Measurements from ENCODE around the gene CBR3. TPM values are rescaled to one million over a fixed set of nuclear protein-coding genes. Genes with fewer than 3 reads are reported as not detected.

Gene CBR3
- total and polyA plus RNA-seq, 2 of the 13 experiments (the other 11 are each of a cell fraction or from before 2014, with no cell fraction given), result not detected

- TF ChIP-seq HNRNPH1 (optimal IDR thresholded peaks at IDR 0.05; ENCODE audit: low read depth, low read length), result no peak
- no peak for TF ChIP-seq TFE3 (CRISPR knock-in tag; IDR thresholded peaks at IDR 0.05)
- no peak for TF ChIP-seq SP2 (CRISPR knock-in tag; IDR thresholded peaks at IDR 0.05)
- TF ChIP-seq CCAR2 (optimal IDR thresholded peaks at IDR 0.05; ENCODE audit: low read depth, low read length), result no peak
- no peak for TF ChIP-seq ZNF562 (CRISPR knock-in tag; IDR thresholded peaks at IDR 0.05; ENCODE audit: borderline replicate concordance)
- TF ChIP-seq ZSCAN25 (CRISPR knock-in tag; IDR thresholded peaks at IDR 0.05), result no peak
- no peak for TF ChIP-seq AGO1 (IDR thresholded peaks at IDR 0.05; ENCODE audit: low read depth, low read length, poor library complexity, severe bottlenecking)
- TF ChIP-seq XRCC5 (optimal IDR thresholded peaks at IDR 0.05; ENCODE audit: low read length), result peak; percentile 58
- peak; percentile 58 for TF ChIP-seq STAG1 (CRISPR knock-in tag; IDR thresholded peaks at IDR 0.05)
- no peak for TF ChIP-seq POLR2AphosphoS2 (IDR thresholded peaks at IDR 0.05; ENCODE audit: low read depth, low read length)
These were observed 9.2 kb upstream of the CBR3 start (continued) for GRCh38 chr21:36125512-36126207.

GRCh38 chr21:36126208-36126565, 8.7 kb upstream of the CBR3 start:
- FAIRE-seq (no peak), DNase-seq (ENCODE audit: low spot score) (no peak), ATAC-seq (no peak)
- no peak overlapping the region for H3K4me2 ChIP-seq (ENCODE audit: low read depth, low read length)
- intact Hi-C loops (cut with micrococcal nuclease; ENCODE audit: unreplicated experiment) (no loop called here), in situ Hi-C loops (cut with HindIII; ENCODE audit: extremely low pct_ligation_motif_present, low pct_unique_long_range_greater_than_20kb) (no loop called here)
- no peaks in the 10 kb centered on the region for H3K36me3 ChIP-seq (replicated peaks in 1 of 2; ENCODE audit: control insufficient read depth in 1 of 2, insufficient read depth in 2 of 2, low read length in 2 of 2)
- CTCF ChIA-PET (ENCODE audit: low intra/inter-chr PET ratio, low total read pairs), result interaction anchor here (1.2 kb wide), 1 partner anchor 15 kb away, joined by 5 read pairs; no protein-coding TSS in a partner anchor
- H3K27ac ChIP-seq (ENCODE audit: extremely low read length, insufficient read depth, low read length), result no peak overlapping the region
- H3K4me3 ChIP-seq (replicated peaks in 1 of 3; ENCODE audit: insufficient read depth in 1 of 3, low read depth in 2 of 3, low read length in 3 of 3), result no peak overlapping the region
- H3K4me1 ChIP-seq (ENCODE audit: insufficient read depth, low read length), result 0 out of 2 replicates have a peak, but pooled peaks cover 5% of the 10 kb centered on the region
- H3K79me2 ChIP-seq (ENCODE audit: insufficient read depth, low read length), result no peaks in the 10 kb centered on the region
- POLR2A ChIA-PET, result no interaction called here
- no peaks in the 10 kb centered on the region for H3K9me3 ChIP-seq (ENCODE audit: low read length)
- no TSS peak for BruUV-seq (replicated peaks)
- peaks cover 1 to 22% of the 10 kb centered on the region in 2 experiments; a peak in 2 of 5 replicates for H3K27me3 ChIP-seq (ENCODE audit: control insufficient read depth in 1 of 2, insufficient read depth in 2 of 2, low read length in 2 of 2)
- H2AFZ ChIP-seq (ENCODE audit: low read length), result no peak overlapping the region
- TF ChIP-seq ZNF264 (CRISPR knock-in tag; IDR thresholded peaks at IDR 0.05), result no peak
- TF ChIP-seq CCAR2 (optimal IDR thresholded peaks at IDR 0.05; ENCODE audit: low read depth, low read length), result no peak
- TF ChIP-seq TBX2 (CRISPR knock-in tag; IDR thresholded peaks at IDR 0.05; ENCODE audit: borderline replicate concordance), result no peak
- TF ChIP-seq TFE3 (CRISPR knock-in tag; IDR thresholded peaks at IDR 0.05), result no peak
- H3K9ac ChIP-seq (ENCODE audit: insufficient read depth, low read depth, low read length), result no peak overlapping the region
- H4K20me1 ChIP-seq (ENCODE audit: insufficient read depth, low read length), result no peaks in the 10 kb centered on the region
